ENCODE data around the gene SPAM1.
"Not testable (repeated sequence)": the region's sequence is repeated elsewhere in the genome, so short reads cannot be mapped to it uniquely, and the experiment has no call there.

The SPAM1 gene

GRCh38 chr7:123961771-123962170 lies 36.7 kb downstream of the SPAM1 start:
- no peak for DNase-seq

GRCh38 chr7:123966936-123967335 lies 41.9 kb downstream of the SPAM1 start:
- DNase-seq, result no peak

GRCh38 chr7:123972045-123972444 lies 47.0 kb downstream of the SPAM1 start:
- no peak for DNase-seq

GRCh38 chr7:123972831-123973230 lies 47.8 kb downstream of the SPAM1 start:
- DNase-seq, result no peak

- no peak for DNase-seq
Observed at GRCh38 chr7:123974326-123974908, 49.4 kb downstream of the SPAM1 start.

- DNase-seq, result no peak
Observed at GRCh38 chr7:123975084-123975483, 50.0 kb downstream of the SPAM1 start.

GRCh38 chr7:123977081-123977480 lies 52.0 kb downstream of the SPAM1 start:
- no peak for DNase-seq

- DNase-seq, result no peak
Observed at GRCh38 chr7:123979876-123980275, 54.8 kb downstream of the SPAM1 start.

GRCh38 chr7:123987445-123987844 lies 62.4 kb downstream of the SPAM1 start:
- DNase-seq, result no peak

- DNase-seq, result no peak
Observed at GRCh38 chr7:123992913-123993518, 68.0 kb downstream of the SPAM1 start.

- DNase-seq, result no peak
Observed at GRCh38 chr7:123993996-123994395, 69.0 kb downstream of the SPAM1 start.

- no peak for DNase-seq
Observed at GRCh38 chr7:123994449-123994848, 69.4 kb downstream of the SPAM1 start.

GRCh38 chr7:123995617-123996326 lies 70.7 kb downstream of the SPAM1 start:
- no peak for DNase-seq

GRCh38 chr7:123996327-123996625 lies 71.2 kb downstream of the SPAM1 start:
- DNase-seq, result no peak

GRCh38 chr7:123998921-123999320 lies 73.9 kb downstream of the SPAM1 start:
- no peak for DNase-seq

- no peak for DNase-seq
Observed at GRCh38 chr7:123999703-124000102, 74.7 kb downstream of the SPAM1 start.

GRCh38 chr7:124008296-124008695 lies 83.3 kb downstream of the SPAM1 start:
- DNase-seq, result not testable (repeated sequence)

GRCh38 chr7:124009321-124009720 lies 84.3 kb downstream of the SPAM1 start:
- no peak for DNase-seq
